ENCODE measurements around the gene SORBS2.

The SORBS2 gene

DNA sequence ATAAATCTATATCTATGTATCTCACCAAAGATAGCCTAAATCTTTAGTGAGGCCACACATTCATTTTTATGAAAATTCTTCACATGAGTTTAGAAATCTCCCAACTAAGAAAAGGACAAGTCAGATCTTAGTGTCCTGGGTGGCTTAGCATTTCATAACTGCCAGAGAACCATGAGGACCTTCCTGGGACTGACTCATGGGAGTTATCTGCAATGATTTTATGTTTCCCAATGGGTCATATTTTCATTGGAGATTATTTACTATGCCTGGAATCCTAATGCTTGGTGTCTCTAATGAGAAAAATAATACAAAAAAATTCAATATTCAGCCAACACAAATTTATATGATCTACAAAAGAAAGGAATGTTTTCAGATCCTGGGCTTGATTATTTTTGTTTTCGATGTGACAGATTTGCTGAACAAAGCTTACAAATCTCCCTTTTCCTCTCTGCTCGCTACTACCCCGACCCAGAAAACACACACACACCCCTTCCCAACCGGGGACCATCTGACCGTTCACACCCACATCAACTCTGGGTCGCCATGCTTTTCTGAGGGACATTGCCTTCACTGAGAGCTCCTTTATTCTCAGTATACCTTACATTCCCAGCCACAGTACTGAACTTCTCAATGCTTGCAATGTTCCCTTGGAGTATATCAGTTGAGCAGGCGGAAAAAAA, 40.1 kb downstream of the SORBS2 start:
- no peak for DNase-seq

GRCh38 chr4:185767528-185767927, 44.5 kb downstream of the SORBS2 start:
- no peak for DNase-seq

DNA sequence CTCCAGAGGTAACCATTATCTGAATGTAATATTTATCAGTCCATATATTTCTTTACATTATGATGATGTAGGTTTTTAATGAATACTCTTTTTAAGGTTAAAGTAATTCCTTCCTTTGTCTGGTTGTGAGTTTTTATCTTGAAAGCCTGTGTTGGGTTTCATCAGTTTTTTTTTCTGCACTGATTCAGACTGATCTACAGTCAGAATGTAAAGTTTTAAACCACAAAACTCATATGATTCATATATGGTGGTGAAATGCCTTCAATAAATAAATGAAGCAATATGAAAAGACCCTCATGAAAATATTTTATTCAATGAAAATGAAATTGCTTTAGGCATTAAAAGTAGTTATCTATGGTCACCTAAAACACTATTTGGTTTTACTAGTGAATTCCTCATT, 47.1 kb downstream of the SORBS2 start:
- no peak for DNase-seq

DNA sequence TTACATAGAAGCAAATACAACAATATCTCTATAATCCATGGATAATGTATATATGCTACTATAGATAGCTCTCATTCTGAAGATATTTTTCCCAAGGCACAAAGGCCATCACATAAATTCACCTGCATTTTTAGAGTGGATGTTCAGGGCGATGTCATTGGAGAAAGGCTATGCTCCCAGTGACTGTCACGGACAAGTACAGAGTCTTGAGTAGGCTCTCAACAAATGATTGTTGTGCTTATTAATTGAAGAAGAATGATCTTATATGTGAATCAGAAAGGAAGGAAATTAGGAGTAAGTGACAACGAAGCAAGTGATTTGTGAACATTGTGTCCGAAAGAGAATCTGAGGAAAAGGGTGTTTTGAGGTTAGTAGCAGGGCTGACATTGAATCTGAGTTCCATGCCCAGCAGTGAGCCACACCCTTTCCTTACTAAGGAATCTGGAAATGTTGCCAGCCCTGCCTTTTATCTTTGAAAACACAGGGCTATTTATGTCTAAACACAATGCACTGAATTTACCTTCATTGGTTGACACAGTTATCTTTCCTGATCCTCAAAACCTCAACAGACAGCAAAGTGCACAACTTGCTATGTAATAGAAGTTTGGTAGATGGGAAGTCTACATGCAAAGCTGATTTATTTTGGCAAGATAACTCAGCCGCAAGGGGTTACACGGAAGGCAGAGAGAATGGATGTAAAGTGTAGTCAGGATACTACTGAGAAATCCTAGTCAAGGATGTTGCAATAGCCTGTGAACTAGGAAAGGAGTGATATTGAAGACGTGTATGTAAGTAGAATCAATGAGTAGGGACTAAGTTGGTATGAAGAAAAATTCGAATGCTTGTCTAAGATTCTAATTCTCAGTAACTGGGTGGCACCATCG, 50.4 kb downstream of the SORBS2 start:
- no peak for DNase-seq

DNA sequence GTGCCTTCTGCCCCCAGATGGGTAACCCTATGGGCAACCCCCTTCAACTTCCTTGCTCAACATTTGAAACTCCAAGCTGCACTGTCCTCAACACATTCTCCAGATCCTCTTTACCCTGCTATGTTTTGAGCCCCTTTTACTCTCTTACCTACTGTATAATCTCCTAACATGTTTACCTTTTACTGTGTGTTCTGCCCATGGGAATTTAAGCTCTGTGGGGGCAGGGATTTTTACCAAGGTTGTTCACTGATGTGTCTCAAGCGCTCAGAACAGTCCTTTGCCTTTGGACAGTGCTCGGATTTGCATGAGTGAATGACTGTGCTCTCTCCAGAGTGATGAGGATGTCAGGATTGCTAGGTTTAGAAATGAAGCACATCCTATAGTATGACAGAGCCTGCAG, 53.2 kb downstream of the SORBS2 start:
- peak; percentile 25 for DNase-seq

DNA sequence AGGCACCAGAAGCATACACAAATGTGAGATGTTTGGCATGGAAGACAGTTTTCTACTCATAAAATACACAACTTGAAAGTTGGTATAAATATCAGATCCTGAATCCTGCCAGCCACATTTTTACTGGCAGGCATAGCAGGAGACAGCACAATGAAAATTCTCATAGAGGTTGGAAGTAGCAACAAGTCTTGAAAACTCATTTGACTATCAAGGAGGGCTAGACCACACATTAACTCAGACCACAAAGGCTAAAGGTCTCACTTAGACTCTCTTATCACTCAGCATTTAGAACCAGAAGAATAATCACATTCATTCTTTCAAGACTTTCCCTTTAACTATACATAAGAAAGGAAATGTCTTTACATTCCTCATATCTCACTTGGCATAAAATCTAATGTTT, 56.5 kb downstream of the SORBS2 start:
- DNase-seq: no peak

DNA sequence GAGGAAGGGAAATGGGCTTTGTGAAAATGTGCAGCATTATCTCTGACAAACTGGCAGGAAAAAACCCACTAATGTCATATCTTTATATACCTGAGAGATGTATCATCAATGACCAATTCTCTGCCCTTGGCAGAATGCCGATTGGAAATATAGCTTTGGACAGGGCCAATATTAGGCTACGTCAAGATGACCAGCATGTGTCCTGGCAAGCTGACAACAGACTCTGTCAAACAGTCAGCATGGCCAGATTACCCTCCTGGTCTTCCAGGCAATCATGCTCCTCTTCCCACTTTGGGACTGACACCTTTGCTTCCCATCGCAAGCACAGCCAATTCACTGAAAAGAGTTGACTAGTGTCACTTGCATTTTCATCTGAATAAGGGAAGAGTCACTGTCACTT, 57.0 kb downstream of the SORBS2 start:
- no peak for DNase-seq

GRCh38 chr4:185752872-185753271, 59.1 kb downstream of the SORBS2 start:
- no peak for DNase-seq

DNA sequence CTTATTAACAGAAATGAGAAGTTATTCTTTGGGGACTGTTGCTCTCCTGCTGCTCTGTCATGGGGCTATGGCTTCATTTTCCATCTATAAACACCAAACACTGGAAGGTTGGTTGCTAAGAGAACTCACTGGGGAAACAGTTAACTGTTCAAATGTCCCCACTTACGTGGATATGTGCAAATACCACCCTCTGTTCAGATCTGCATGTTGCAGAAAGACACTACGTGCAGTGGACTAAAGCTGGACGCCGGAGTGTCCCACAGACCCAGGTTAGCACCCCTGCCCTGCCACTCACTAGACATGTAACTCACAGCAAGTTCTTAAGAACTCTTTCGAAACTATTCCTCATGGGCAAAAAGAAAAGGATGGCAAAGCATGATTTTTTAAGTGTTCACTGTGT, 62.1 kb downstream of the SORBS2 start:
- DNase-seq: no peak

DNA sequence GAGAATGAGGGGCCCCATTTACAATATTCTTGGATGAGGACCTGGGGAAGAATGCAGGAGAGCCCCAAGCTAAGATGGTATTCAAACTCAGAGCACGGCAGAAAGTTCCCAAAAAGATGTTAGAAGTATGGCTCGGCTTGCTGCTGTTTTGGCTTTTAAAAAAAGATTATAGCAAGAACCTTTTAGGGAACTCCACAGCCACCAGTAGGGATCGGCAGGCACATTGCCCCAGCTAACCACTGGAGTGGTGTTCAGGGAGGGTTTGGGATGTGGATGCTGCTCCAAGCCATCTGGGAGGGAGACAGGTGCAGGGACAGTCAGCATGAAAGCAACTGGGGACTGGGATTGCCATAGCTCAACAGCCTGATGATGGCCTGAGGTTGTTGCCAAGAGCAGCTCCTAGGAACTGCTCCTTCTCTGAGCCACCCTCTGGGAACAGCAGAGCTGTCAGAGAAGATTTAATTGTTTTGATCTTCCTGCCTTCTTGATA, 63.0 kb downstream of the SORBS2 start:
- DNase-seq: no peak

- no peak for DNase-seq
These were observed 66.1 kb downstream of the SORBS2 start for GRCh38 chr4:185745891-185746290.

DNA sequence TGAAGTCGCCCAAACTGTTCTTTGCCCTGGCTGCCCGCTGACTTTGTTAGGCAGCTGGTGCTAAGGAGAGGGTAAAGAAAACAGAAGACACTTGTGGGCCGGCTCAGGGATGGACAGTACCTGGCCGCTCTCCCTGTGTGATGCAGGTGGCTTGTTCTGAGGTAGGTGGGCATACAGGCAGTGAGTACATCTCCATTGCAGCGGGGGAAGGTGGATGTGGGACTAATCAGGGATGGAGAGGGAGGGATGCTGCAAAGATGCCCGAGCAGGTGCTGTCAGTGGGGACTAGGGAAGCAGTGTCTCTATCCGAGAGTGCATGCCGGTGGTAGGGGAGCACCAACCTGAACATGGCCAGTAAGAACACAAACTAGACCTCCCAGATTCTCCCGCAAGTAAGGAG, 67.0 kb downstream of the SORBS2 start:
- DNase-seq: no peak

DNA sequence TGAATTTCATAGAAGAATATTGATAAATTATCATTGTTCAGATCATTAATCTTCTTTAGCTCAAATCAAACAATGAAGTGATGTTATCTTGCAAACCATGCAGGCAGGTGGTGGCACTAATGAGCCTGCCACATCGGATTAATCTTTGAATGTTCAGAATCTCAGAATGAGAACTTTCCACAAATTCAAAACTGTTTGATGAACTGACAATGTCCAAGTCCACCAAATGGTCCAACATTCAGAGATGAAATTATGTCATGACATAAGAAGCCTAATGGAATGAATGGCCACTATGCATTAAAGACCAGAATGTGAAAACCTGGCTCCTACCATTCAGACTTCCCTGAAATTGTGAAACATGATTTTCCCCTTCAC, 67.5 kb downstream of the SORBS2 start:
- DNase-seq: no peak

- no peak for DNase-seq
These were observed 68.1 kb downstream of the SORBS2 start for GRCh38 chr4:185743722-185744487.

DNA sequence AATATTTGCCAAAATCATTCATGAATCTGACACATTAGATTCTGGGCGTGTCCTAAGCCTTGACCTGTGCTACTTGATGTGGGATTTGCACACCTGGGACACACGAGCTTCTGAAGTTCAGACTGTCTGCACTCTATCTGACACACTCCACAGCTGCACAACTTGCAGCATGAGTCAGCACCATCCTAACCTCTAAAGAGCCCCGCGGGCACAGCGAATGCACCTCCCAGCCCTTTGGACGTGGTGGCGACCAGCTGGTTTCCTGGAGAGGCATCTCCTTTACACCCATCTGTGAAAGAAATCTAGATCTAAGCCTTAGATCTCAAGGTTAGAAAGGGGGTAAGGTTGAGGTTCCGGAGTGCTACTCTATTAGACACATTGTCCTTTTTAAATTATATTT, 69.2 kb downstream of the SORBS2 start:
- peak; percentile 59 for DNase-seq

GRCh38 chr4:185741795-185742194, 70.2 kb downstream of the SORBS2 start:
- no peak for DNase-seq

GRCh38 chr4:185740471-185740873, 71.5 kb downstream of the SORBS2 start:
- DNase-seq: no peak

DNA sequence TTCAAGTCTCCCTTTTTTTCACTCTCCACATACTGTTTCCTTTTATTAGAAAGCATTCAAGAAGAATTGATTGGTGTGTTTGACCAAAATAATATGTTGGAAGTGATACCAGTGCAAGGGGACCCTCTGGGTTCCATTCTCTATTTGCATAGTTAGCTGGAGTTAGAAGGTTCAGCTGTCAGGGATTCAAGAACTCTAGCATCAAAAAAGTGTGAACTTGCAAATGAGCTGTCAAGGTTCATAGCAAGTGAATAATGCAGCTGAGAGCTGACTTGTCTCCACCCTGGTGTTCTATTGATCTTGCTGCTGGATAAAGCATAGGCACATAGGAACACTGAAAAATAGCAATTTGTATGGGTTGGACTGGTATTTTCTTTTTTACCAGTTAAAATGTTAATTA, 73.2 kb downstream of the SORBS2 start:
- DNase-seq: no peak

- no peak for DNase-seq
These were observed 73.9 kb downstream of the SORBS2 start for GRCh38 chr4:185738038-185738552.

GRCh38 chr4:185737489-185738037, 74.4 kb downstream of the SORBS2 start:
- no peak for DNase-seq

DNA sequence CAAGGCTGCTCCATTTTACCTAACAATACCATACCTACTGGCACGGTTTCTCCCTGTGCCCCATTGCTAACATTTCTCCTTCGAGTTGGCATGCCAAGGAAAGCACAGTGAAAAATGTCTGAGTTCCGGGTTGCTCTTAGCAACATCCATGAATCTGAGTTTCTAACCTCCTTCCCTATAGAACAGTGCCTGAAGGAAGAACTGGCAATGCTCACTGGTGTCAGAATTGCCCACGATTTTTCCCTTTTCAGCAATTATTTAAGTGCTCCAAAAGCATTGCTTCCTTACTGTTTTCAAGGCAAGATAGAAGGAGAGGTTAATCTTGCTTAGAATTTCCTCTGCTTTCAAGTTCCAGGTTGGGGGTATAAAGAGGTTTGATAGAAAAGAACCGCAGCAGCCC, 75.1 kb downstream of the SORBS2 start:
- DNase-seq: no peak

DNA sequence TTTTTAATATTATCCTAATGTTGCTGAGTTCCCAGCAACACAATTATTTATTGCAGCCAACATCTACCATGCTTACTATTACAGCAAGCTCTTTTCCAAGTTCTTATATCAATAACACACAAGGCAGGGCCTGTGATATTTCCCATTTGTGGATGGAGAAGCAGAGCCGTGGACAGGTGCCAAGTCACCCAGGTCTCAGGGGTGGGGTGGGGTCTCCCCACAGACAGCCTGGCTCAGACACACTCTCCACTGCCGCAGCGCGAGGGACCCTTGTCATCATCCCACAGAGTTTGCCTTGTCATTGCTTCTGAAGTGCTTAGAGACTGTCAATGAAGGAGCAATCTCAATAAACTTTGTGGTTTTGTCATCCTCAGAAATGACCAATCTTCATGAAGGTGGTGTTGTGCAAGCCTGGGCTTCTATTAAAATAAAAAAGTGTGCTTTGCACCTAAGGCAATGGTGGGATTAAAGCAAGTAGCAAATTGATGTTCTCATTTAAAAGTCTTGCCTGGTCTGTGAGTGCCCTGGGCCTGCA, 76.1 kb downstream of the SORBS2 start:
- DNase-seq: no peak

DNA sequence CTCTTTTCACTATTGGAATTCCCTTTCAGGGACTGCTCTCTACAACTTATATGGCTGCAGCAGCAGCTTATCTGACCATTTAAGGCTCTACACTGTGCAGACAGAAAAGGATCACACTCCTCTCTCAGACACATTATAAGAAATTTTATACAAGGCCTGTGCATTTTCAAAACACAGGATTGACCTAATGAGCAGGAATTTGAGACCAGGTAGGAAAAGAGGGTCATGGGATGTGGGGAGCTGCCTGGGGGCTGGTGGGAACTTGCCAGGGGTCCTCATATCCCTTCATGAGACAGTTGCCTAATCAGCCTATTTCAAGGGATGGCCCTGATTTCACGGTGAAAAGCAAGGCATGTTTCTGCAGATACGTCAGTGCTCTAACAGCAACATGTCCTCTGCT, 77.1 kb downstream of the SORBS2 start:
- DNase-seq: no peak
